CD4-positive, alpha-beta T cell treated with Interleukin-21 for 1 hour (primary cell): ENCODE data around the gene GLI3.

Experiments
- DNase-seq: peaks from one replicate; pipeline ENCODE4 v3.0.0-alpha.2; 2020

GLI3 gene

GRCh38 chr7:41992881-41993867, 243.8 kb downstream of the GLI3 start:
- DNase-seq, result no peak

- no peak for DNase-seq
Observed at GRCh38 chr7:41984888-41985287, 252.1 kb downstream of the GLI3 start.

GRCh38 chr7:41981046-41982040, 255.7 kb downstream of the GLI3 start:
- no peak for DNase-seq

GRCh38 chr7:41979834-41980307, 257.1 kb downstream of the GLI3 start:
- no peak for DNase-seq

GRCh38 chr7:41978858-41979257, 258.2 kb downstream of the GLI3 start:
- no peak for DNase-seq

- no peak for DNase-seq
Observed at GRCh38 chr7:41977661-41978060, 259.3 kb downstream of the GLI3 start.

GRCh38 chr7:41977151-41977651, 259.8 kb downstream of the GLI3 start:
- no peak for DNase-seq

GRCh38 chr7:41976411-41976810, 260.6 kb downstream of the GLI3 start:
- no peak for DNase-seq

- no peak for DNase-seq
Observed at GRCh38 chr7:41975849-41976248, 261.2 kb downstream of the GLI3 start.

GRCh38 chr7:41974870-41975557, 262.0 kb downstream of the GLI3 start:
- no peak for DNase-seq

GRCh38 chr7:41973202-41973730, 263.7 kb downstream of the GLI3 start:
- no peak for DNase-seq

GRCh38 chr7:41972776-41973175, 264.2 kb downstream of the GLI3 start:
- no peak for DNase-seq

GRCh38 chr7:41972270-41972669, 264.7 kb downstream of the GLI3 start:
- DNase-seq, result no peak

GRCh38 chr7:41971640-41972187, 265.3 kb downstream of the GLI3 start:
- no peak for DNase-seq

- DNase-seq, result no peak
Observed at GRCh38 chr7:41970941-41971340, 266.1 kb downstream of the GLI3 start.

- DNase-seq, result no peak
Observed at GRCh38 chr7:41969561-41970105, 267.4 kb downstream of the GLI3 start.

GRCh38 chr7:41967156-41967555, 269.9 kb downstream of the GLI3 start:
- DNase-seq, result no peak

- DNase-seq, result no peak
Observed at GRCh38 chr7:41965951-41966505, 271.0 kb downstream of the GLI3 start.

GRCh38 chr7:41964849-41965745, 271.9 kb downstream of the GLI3 start:
- no peak for DNase-seq

GRCh38 chr7:41964183-41964753, 272.7 kb downstream of the GLI3 start:
- no peak for DNase-seq
